HG02938 (cell line): ENCODE measurements around the gene DISP3.

Experiments
- ATAC-seq: cut with Tn5 transposase; IDR thresholded peaks from one replicate; pipeline ENCODE4 v1.9.1; 2021; ENCODE audit warnings: mild to moderate bottlenecking, moderate library complexity; ENCODE audit not compliant: unreplicated experiment

The DISP3 gene

DNA sequence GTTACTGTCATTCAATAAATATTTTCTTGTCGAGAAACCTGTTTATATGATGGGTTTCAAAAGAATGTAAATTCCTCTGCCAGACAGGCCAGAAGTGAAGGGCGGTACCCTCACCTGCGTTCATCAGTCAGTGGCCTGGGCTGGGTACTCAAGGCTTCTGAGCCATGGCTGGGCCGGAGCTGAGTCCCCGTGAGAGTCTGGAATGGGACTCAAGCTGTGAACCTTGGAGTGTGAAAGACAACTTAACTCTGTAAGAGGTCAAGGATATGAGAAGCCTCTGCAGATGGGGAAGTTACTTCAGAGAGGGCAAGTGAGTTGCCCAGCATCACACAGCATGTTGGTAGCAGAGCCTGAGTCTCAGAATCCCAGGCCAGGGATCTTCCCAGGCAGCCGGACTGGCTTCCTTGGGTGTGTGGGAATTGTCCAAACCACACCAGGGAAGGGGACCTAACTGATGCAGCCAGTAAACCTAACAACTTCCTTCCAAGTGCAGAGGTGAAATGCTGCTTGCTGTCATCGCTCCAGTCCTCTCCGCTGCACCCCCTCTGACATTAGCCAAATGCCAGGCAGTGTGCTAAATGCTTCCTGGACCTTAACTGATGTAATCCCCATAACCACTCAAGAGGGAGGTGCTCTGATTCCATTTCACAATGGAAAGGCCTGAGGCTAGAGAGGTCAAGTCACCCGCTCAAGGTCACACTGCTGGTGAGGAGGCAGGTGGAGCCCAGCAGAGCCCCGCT lies 4.8 kb downstream of the DISP3 start:
- ATAC-seq: no peak

DNA sequence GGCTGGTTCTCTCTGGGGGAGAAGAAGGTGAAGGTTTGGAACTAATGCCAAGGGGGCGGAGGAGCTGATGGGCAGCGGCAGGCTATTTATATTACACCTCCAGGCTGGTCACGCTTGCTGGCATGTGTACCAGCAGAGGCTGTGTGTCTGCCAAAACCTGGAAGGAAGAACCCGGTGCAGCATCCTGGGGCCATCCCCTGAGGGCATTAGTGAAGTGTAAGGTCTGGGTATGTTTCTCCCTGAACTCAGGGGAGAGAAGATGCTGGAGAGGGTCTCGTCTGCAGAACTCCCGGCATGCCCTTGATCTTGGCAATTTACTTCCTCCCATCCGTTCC lies 5.3 kb downstream of the DISP3 start:
- ATAC-seq: no peak

DNA sequence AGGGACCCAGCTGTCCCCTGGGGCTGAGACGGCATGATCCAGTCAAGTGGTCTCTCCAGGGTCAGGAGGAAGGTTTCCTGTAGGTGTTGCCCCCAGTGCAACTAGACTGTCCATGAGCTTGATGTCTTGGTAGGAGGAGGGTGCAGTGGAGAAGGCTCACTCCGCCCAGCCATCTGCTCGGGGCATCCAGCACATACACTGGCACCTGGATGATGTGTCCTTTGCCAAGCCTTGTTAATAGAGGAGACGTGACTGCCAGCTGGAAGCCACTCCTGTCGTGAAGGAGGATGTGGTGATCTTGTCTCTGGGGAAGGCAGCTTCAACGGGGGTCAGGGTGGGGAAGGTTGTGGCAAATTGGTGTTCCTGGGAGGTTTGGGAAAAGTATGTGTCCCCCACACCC lies 6.2 kb downstream of the DISP3 start:
- no peak for ATAC-seq

DNA sequence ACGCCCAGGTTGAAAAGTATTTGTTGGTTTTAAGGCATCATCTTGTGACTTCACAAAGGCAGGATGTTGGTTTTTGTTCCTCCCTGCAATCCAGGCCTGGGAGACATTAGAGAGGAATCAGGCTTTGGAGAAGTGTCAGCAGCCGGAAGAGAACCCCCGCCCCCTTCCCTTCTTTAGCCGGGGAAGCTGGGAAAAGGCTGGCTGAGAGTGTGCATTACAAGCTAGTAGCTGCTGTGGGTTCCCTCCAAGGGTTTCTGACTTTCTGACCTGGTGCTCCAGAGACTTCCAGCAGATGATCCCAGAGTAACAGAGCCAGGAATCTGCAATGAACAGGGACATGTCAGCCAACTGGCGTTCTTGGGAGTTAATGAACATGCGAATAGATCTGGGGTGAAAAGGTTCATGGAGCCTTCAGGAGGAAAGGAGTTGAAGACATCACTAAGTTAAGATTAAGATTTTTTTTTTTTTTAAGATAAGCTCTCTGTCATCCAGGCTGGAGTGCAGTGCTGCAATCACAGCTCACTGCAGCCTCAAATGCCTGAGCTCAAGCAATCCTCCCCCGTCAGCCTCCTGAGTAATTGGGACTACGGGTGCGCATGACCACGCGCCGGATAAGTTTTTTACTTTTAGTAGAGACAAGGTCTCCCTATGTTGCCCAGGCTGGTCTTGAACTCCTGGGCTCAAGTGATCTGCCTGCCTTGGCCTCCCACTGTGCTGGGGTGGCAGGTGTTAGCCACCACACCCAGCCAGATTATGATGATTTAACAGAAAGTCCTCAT lies 7.5 kb downstream of the DISP3 start:
- ATAC-seq: no peak

DNA sequence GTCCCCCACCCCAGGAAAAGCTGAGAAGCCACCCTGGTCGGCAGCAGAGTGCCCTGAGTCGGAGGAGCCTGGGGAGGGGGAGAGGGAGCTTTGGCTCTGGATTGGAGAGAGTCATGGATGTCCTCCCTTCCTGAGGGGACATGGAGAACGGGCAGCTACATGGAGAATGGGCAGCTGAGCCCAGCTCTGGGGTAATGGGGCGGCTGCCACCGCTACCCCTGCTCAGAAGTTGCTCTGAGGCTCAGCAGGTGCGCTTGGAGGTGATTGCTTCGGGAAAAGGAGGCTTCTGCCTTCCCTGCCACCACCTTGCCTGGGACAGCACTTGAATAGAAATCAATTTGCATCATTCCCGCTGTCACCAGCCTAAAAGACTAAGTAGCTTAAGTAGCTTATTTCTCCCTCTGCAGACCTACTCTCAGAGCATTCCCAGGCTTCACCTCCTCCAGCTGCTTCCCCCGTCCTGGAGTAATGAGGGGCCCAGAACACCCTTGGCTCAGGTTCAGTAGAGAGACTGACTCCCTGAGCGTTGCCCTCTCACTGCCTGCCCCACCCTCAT lies 8.3 kb downstream of the DISP3 start:
- no peak for ATAC-seq

DNA sequence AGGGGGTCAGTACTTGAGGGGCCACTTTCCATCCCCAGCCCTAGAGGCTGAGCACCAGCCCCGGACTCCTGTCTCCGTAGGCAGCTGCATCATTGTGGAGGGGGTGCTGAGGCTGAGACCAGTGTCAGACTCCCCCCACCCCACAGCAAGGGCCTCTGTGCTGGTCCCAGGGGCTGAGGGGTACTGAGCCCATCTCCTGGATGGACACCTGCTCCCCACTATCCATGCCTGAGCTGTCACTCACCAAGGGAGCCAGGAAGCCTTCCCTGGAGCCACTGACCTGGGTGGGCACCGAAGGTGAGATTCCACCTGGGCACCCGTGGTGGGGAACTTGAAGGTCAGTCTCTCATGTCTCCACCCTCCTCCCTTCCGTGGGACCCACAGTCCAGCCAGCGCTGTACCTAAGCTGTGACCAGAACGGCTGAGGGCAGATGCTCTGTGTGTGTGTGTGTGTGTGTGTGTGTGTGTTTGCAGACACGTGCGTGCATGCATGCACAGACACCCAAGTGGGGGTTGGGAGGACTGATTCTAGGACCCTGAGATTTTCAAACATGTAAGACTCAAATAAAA lies 9.3 kb downstream of the DISP3 start:
- ATAC-seq: no peak

DNA sequence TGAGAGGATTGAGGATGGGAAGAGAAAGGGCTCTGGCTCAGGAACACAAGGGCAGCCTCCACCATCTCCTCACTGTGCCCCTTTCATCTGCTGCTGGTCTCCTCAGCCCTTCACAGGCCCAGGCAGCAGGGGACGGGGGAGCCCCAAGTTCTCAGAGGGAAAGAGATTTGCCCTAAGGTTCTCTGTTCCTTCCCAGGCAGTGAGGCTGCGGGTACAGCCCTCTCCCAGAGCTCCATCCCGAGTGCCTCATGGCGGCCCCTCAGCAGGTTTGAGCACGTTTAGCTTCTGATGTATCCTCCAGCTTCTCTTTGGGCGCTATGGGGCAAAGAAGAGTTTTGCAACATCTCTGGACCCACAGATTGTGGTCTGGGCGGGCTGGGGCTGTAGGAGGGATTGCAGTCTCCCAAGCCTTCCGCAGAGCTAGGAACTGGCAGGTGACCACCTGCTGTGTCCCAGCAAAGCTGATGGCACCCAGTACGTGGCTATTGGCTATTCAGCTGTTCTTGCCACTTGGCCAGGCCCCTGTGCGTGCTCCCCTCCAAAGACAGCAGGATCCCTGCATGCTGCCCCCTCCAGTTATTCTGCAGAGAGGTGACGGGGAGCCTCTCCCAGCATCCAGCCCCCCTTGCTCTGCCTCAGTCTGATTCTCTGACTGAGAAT lies 10.1 kb downstream of the DISP3 start:
- no peak for ATAC-seq

DNA sequence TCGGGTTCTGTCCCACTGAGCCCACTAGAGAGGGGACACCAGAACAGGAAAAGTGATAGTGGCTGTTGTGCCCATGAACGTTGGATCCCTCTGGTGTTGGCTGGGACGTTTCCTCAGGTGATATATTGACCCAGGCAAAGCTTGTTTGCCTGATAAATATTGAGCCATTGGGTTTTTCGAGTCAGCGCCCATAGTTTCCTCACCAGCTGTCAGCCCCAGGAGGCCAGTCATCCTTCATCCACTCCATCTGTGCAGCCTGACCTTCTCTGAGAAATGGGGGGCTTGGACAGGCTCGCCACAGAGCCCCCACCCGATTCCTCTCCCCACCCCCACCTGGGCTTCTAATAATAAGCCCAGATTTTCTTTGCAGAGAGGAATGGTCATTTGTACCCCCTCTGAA lies 13.3 kb downstream of the DISP3 start:
- ATAC-seq: no peak

DNA sequence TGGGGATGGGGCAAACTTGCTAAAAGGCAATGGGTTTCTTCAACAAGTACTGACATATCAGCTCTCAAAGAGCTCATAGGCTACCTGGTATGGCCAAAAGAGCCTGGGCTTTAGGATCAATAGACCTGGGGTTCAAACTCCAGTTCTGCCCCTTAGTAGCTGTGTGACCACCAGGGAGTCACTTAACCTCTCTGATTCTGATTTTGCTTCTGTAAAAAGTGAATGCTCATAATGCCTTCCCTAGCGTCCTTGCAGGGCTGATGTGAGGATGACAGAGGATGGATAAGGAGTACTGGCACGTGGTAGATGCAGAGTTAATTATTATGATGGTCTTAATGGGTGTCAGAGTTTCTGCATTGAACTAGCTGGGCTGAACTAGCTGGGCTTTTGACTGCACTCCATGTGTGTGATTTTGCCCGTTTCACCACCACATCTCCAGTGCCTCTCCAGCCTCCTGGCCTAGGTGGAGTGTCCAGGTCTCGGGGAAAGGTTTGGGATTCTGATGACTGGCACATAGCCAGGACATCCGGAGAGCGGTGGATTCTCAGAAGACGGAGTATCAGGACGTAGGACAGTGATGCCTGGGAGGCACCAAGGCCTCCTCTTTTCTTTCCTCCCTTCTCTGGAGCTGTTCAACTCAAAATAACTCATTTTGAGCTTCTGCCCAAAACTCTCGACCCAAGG lies 15.2 kb downstream of the DISP3 start:
- ATAC-seq: no peak

DNA sequence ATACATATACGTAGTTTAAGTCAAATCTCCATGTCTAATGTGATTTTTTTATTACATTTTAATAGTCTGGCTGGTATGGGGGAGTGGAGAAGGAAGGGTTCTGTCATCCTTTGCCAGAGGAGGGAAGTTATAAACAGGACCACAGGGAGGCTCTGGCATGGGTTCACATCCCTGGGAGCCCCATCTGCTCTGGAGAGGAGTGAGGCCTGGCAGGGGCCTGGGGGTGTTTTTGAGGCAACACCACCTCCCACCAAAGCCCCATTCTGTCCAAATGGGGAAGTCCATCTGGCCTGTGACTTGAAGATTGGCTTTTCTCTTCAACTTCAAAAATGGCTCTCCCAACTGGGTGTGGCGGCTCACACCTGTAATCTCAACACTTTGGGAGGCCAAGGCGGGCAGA lies 15.8 kb downstream of the DISP3 start:
- ATAC-seq: no peak

DNA sequence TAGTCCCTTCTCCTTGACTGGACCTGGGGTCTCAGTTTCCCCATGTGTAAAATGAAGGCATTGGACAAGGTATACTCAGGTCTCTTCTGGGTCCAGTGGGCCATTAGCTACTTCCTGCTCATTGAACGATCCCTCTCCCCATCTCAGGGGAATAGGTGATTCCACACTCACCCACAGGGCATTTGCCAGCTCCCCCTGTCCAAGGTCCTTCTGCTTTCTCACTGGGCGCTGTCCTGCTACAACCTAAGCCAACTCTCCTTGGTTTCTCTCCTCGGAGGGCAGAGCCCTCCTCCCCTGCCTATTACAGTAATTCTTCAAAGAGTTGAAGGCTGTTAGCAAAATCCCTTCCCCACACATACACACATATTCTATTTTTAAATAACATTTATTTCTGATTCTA lies 16.6 kb downstream of the DISP3 start:
- no peak for ATAC-seq

DNA sequence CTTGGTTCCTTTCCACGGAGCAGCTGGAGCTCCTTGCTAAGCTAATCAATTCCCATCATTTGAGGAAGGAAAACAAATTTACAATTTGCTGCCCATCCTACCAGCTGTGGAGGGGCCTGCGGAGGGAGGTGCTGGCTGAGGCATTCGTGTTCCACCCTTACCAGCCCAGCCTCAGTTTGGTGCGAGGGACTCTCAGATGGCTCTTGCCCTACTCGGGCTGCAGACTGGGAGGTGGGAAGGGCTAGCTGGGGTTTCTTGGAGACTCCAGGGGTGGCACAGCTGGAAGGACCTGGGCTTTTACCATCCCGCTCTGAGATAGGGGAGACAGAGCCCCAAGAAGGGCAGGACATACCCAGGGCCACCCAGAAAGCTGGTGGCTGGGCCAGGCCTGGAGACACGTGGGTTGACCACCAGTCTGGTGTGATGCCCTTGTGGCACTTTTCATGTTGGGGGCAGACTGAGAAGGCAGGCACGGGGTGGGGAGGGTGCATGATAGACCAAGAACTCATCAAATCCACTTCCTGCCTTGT lies 17.7 kb downstream of the DISP3 start:
- ATAC-seq: no peak

DNA sequence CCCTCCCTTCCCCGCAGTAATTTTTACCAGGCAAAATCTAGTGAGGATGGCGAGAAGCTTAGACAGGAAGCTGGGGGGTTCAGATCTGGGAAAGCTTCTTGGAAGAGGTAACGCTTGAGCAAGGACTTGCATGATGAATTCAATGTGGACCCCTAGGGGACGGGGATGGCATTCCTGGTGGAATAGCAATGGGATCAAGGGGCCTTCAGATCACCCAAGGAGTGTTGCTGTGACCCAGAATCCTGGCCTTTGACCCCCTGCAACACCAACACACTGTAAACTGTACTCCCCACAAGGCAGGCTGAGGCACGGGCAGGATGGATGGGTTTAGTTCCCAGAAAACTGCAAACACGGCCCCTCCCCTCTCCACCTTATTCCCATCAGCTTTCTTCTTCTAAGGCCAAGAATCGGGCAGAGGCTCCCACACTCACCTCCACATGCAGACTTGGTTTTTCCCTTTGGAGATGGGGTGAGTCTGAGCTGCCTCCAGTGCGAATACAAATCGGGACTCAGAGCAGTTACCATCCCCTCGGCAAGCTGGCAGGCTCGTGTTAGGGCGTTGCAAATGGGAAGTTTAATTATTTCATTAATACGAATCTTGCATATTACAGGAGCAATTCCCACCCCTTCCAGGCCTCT lies 20.1 kb downstream of the DISP3 start:
- no peak for ATAC-seq

DNA sequence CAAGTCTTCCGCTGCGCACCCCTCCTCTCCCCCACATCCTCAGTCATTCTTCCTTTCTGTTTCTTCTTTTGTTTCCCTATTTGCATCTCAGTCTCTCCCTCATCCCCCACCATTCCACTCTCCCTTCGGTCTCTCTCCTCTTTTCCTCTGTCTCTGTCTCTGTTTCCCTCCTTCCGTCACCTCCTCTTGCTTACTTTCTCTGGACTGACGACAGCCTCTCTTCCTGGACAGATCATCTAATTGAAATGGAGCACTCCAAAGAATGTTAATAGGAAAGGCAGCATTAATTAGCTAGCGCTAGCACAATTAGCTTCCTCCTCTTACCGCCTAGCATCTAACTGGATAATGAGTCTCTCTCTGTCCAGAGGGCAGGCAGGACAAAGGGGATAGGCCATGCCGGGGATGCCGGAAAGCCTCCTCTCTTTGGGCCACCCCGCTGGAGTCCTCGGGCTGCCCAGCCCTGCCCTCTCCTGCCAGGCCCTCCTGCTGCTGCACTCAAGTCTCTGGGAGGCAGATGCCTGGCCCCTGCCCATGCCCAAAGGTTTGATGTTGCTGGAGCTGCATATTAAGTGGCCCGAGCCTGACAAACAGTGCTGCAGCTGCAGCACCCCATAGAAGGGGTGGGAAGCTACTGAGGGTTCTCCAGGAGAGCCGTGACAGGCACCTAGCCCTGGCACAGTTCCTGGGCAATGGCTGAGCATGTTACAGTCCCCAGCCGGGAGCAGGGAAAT lies 20.8 kb downstream of the DISP3 start:
- no peak for ATAC-seq

DNA sequence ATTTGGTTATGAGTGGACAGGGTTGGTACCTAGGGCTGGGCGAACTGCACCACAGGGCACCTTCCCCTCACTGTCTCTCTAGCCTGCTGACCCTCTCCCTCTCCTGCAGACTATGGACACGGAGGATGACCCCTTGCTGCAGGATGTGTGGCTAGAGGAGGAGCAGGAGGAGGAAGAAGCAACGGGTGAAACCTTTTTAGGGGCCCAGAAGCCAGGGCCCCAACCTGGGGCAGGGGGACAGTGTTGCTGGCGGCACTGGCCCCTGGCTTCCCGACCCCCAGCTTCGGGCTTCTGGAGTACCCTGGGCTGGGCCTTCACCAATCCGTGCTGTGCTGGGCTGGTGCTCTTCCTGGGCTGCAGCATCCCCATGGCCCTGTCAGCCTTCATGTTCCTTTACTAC lies 21.9 kb downstream of the DISP3 start:
- no peak for ATAC-seq

DNA sequence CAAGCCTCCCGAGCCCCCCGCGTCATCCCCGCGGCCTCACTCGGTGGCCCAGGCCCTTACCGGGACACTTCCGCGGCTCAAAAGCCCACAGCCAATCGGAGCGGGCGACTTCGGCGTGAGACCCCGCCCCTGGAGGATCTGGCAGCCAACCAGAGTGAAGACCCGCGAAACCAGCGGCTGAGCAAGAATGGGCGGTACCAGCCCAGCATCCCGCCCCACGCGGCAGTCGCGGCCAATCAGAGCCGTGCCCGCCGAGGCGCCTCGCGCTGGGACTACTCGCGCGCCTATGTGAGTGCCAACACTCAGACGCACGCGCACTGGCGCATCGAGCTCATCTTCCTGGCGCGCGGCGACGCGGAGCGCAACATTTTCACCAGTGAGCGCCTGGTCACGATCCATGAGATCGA lies 22.5 kb downstream of the DISP3 start:
- no peak for ATAC-seq

DNA sequence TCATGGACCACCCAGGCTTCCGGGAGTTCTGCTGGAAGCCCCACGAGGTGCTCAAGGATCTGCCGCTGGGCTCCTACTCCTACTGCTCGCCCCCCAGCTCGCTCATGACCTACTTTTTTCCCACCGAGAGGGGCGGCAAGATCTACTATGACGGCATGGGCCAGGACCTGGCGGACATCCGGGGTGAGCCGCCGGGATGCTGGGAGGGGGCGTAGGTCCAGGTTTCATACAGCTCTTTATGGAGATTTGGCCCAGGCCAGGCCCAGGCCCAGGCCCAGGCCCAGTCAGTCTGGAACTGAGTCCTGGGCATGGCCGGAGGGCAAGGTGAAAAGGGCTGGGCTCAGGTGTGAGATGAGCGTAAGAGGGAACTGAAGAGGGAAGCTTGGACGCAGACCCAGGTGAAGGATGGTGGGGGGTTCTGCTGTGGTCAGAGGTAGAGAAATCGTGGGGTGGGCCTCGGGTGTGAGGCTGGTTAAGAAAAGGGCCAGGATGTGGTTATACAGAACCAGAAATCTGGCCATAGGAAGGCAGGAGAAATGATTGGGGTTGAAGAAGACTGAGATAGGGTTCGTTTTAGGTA lies 23.0 kb downstream of the DISP3 start:
- no peak for ATAC-seq

DNA sequence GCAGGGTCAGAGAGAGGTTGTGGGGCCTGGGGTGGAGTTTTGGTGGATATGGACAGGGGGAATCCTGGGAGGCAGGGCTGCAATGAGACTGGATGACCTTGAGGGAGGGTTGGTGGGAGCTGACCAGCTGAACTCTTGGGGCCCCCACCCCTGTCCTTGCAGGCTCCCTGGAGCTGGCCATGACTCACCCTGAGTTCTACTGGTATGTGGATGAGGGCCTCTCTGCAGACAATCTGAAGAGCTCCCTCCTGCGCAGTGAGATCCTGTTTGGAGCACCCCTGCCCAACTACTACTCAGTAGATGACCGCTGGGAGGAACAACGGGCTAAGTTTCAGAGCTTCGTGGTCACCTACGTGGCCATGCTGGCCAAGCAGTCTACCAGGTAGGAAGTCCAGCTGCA lies 23.6 kb downstream of the DISP3 start:
- no peak for ATAC-seq

DNA sequence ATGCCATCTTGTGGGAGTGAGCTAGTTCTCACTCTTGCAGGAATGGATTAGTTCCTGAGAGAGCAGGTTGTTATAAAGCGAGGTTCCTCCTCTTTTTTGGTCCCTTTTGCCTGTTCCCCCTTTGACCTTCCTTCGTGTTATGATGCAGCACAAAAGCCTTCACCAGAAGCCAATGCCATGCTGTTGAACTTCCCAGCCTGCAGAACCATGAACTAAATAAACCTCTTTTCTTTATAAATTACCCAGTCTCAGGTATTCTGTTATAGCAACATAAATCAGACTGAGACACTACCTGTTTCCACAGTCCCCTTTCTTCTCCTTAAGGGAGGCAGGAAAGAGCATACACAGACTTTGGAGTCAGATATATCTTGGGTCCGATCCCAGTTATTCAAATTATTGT lies 25.6 kb downstream of the DISP3 start:
- no peak for ATAC-seq
